HG03571 (cell line): ENCODE measurements around the gene SPATA13.
"Not testable (repeated sequence)": the region's sequence is repeated elsewhere in the genome, so short reads cannot be mapped to it uniquely, and the experiment has no call there.

Experiments
- ATAC-seq: cut with Tn5 transposase; IDR thresholded peaks from one replicate; pipeline ENCODE4 v1.9.1; 2021; ENCODE audit not compliant: unreplicated experiment

The SPATA13 gene

DNA sequence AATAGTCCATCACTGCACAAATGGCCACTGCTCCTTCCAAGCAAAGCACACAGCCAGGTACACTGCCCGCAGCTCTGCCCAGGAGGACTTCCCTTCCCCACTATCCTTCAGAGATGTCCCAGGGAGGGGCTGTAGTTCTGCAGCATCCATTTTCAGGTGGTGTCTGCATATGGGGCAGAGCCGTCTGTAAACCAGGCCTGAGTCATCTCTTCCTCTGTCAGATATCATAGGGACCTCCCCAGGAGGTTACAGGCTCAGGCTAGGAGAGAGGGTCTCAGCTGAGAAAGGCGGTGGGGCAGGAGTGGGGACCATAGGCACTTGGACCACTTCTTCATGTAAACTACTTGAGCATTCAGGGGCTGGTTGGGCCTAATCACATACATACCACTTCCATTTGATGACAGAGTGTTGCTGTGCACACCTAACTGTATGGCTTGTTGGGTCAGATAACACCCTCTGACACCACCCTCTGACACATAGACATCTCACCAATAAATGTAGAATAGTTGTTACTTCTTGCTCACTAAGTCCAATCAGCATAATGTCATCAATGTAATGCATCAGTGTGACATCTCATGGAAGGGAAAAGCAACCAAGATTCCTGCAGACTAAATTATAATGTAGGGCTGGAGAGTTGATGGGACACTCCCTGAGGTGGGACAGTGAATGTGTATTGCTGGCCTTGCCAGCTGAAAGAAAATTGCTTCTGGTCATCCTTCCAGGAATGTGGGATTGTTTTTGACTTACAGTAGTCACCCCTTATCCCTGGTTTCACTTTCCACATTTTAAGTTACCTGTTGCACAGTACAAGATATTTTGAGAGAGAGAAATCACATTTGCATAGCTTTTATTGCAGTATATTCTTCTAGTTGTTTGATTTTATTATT is 189.5 kb downstream of the SPATA13 start:
- not testable (repeated sequence) for ATAC-seq

DNA sequence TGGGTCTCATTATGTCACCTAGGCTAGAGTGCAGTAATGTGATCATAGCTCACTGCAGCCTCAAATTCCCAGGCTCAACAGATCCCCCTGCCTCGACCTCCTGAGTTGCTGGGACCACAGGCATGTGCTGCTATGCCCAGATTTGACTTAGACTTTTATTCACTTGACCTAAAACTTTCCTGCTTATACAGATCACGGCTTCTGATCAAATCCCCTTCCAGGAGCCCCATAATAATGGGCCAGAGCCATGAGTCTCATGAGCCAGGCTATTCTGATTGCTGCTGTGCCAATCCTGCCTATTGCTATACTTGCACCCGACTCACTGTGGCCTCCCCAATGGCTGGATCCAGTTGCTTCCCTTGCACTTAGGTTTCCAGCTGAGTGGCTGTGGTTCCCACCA is 190.9 kb downstream of the SPATA13 start:
- no peak for ATAC-seq

DNA sequence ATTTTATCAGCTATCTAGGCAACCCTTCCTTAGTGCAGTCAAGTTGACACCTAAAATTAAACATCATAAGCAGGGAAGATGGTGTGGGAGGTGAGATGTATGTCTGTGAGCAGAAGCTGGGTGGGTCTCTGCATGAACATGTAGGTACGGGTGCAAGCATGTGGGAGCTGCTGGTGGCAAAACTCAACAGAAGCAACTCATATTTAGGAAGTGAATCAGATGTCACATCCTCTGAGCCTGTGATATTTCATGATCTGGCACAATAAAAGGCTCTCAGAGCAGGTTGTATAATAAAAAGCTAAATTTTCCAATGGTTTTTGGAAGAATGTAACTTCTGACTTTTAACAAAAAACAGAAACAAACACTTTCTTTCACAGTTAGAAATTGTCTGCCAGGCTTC is 193.2 kb downstream of the SPATA13 start:
- no peak for ATAC-seq

DNA sequence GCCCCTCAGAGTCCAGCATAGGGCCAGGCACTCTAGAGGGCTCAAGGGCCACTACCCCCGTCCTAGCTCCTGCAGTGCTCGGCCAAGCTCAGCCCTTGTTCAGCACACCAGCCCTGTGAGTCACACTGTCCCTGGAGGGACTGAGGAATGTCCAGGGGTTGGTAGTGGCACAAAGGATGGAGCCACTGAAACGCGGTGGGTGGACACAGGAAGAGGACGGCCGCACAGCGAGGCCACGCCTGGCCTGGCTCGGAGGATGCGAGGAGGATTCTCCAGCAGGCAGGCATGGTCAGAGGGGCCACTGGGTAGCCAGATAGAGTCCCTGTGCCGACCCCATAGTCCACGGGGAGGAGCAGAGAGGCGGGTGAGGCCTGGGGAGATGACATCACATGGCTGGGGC is 194.6 kb downstream of the SPATA13 start:
- ATAC-seq, result no peak

DNA sequence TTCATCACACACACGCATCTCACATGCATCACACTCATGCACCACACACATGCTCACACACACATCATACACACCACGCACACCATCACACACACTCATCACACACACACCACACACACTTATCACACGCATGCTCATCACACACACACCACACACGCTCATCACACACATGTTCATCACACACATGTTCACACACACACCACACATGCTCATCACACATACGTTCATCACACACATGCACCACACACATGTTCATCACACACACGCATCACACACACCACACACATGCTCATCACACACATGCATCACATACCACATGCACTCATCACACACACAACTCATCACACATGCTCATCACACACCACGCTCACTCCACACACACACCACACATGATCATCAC is 195.8 kb downstream of the SPATA13 start:
- ATAC-seq, result no peak
